Activated CD4-positive, CD25-positive, alpha-beta regulatory T cell treated with anti-CD3 and anti-CD28 coated beads, Interleukin-2, amount 50 U/mL, for 16 hours (primary cell): ENCODE measurements around the gene FMO3.

ENCODE experiments used
- DNase-seq: peaks from one replicate; pipeline ENCODE4 v3.0.0-alpha.2; 2020; ENCODE audit warnings: low read depth, low spot score

Gene FMO3

GRCh38 chr1:171116676-171117075, 26.0 kb downstream of the FMO3 start:
- DNase-seq, result no peak

DNA sequence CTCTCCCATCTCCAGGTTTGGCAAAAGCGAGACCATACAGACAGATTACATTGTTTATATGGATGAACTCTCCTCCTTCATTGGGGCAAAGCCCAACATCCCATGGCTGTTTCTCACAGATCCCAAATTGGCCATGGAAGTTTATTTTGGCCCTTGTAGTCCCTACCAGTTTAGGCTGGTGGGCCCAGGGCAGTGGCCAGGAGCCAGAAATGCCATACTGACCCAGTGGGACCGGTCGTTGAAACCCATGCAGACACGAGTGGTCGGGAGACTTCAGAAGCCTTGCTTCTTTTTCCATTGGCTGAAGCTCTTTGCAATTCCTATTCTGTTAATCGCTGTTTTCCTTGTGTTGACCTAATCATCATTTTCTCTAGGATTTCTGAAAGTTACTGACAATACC, 26.4 kb downstream of the FMO3 start:
- no peak for DNase-seq

DNA sequence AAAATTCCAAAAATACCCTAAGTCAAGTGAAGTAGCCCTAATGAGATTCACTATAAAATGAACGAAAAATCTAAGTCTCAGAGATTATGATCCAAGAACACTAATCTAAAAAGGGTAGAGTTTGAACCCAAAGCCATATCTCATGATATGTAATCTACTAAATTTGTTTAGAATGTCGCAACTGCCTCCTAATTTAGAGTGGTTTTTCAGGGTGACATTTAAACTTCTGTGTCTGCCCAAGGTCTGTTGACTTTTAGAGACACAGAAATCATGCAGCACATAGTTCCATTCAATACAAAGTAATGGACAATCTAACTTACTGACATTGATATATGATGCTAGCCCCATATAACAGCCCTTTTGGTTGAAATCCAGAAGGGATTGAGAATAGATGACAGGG, 28.9 kb downstream of the FMO3 start:
- DNase-seq, result no peak

DNA sequence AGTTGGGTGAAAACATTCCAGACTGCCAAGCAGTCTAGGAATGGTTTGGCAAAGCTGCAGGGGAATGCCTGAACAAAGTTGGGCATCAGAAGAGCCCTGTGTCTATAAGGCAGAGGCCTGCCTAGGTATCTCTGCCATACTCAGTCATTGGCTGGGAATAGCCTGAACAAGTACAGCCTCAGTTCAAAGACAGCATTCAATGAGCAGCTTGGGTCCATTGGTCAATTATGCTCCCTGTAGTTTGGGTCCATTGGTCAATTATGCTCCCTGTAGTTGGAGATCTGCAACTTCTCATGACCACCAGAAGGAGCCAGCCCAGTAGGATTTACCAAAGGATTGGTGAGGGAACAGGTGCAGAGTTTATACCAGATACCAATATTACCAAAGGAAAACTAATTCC, 31.6 kb downstream of the FMO3 start:
- no peak for DNase-seq

DNA sequence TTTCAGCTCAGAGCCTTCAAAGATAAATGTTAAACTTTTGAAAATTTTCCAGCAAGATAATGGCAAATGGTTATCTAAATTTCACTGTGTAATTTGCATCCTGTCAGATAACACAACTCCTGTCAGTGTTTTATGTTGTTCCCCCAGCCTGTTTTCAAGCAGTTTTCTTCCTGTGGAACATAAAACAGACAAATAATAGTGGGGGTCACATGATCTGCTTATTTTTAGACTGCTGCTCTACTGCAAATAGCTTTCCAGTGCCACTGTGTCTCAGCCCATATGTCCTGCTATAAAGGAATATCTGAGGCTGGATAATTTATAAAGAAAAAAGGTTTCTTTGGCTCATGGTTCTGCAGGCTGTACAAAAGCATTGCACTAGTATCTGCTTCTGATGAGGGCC, 32.2 kb downstream of the FMO3 start:
- no peak for DNase-seq

GRCh38 chr1:171126504-171126903, 35.8 kb downstream of the FMO3 start:
- no peak for DNase-seq

DNA sequence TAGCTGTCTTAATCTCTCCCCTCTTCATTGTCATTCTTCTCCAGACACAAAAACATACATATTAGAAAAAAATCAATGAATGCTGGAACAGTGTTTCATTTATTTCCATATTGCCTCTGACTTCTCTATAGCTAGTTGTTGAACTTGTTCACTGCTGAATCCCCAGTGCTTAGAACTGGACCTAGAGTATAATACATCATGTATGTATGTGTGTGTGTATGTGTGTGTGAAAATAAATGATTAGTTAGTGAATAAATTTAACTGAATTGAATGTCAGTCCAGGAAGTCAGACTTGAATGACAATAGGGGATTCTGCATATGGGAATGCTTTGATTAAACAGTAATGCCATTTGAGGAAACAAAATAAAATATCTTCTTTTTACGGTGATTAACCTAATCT, 36.4 kb downstream of the FMO3 start:
- no peak for DNase-seq

DNA sequence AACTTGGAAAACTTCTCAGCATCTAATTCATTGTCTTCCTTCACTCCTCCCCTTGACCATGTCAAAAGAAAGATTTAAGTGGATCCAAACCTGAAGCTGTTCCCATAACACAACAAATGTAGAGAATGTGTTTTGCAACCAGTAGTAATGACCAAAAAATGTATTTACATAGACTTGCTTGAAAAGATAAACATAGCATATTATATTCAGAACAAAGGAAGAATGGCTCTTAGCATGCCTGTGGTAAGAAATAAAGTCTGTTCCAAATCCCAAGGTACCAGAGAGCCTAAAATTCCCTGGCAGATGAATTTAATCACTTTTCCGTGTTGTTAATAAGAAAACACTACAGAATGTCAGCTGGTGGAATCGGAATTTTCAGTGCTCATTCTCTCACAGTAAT, 36.8 kb downstream of the FMO3 start:
- no peak for DNase-seq

DNA sequence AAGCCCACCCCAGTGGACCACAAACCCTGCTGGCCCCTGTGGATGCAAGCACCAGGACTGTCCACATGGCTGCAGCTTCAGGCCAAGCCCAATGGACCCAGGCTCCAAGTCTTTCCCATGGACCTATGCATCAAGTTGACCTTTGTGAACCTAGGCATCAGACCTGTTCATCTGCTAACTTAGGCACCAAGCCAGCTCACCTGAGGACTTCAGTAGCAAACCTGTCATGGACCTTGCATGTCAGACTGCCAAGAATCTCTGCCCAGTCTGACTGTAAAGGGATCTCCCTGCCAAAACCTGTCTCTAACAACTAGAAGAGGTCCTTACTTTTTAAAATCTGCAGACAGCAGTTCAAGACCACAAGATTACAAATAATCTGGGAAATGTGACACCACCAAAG, 37.8 kb downstream of the FMO3 start:
- no peak for DNase-seq

- DNase-seq, result no peak
Measured at GRCh38 chr1:171134204-171134923, 43.7 kb downstream of the FMO3 start.

GRCh38 chr1:171137580-171137979, 46.9 kb downstream of the FMO3 start:
- DNase-seq, result no peak

DNA sequence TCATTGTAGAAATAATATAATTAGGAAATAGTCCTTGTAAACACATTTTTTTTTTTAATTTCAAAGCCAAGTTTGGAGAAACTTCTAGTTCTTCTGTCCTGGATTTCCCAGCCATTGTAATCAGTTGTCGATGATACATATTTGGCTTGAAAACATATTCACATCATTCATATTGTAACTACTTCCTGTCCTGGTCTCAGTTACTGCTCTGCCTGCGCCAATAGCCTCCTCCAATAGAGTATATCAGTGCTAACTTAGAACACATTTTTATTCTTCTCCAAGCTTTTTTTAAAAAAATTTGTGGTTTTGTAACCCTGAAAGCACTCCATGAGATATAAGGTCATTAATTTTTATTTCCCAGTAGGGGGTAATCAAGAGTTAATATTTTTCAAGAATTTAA, 48.3 kb downstream of the FMO3 start:
- DNase-seq, result no peak

DNA sequence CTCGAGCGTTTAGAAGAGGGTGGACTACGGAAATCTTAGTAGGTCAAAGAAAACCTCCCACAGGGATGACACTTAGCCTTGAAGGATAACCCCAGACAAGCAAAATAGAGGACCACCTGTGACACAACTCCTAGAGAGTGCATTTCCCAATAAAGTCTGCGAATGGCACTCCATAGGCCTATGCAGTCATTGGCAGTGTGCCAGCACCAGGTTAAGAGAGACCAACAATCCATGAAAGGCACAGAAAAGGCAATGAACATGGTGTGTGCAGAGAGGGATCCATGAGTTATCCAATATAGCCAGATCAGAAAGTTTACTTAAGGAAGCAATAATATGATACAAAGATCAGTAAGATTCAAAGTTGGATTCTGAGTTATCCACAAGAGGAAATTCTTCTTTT, 49.2 kb downstream of the FMO3 start:
- DNase-seq, result no peak

GRCh38 chr1:171140401-171140800, 49.7 kb downstream of the FMO3 start:
- no peak for DNase-seq

- DNase-seq, result no peak
Measured at GRCh38 chr1:171140956-171141687, 50.4 kb downstream of the FMO3 start.

DNA sequence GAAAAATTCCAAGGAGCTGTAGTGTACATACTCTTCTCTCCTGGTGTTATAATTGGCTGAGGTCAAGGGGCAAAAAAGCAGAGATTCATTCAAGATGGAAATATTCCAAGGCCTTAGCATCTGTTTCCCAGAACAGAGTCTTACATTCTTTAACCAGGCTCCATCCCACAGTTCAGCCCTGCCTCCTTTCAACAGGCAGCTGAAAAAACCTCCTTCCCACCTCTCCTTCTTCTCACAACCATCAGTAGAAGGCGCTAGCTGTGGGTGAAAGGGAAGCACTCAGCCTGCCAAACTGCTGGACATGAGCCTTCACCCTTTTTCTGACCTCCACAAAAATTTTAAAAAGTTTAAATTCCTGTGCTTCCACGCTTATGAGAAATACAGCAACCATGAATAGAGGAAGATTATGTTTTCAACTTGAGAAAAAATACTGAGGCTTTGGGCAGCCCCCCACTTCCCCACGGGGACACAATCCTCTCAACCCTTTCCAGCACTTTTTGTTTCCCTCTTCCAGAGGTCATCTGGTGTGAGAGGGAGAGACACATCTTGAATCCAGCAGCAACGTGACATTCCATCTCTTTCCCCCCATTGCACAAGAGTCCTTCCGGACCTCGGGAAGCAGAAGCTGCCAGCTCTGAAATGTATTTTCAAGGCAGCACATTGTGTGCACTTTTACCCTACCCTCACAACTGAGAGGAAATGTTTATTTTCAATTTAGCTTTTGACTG, 51.1 kb downstream of the FMO3 start:
- no peak for DNase-seq

DNA sequence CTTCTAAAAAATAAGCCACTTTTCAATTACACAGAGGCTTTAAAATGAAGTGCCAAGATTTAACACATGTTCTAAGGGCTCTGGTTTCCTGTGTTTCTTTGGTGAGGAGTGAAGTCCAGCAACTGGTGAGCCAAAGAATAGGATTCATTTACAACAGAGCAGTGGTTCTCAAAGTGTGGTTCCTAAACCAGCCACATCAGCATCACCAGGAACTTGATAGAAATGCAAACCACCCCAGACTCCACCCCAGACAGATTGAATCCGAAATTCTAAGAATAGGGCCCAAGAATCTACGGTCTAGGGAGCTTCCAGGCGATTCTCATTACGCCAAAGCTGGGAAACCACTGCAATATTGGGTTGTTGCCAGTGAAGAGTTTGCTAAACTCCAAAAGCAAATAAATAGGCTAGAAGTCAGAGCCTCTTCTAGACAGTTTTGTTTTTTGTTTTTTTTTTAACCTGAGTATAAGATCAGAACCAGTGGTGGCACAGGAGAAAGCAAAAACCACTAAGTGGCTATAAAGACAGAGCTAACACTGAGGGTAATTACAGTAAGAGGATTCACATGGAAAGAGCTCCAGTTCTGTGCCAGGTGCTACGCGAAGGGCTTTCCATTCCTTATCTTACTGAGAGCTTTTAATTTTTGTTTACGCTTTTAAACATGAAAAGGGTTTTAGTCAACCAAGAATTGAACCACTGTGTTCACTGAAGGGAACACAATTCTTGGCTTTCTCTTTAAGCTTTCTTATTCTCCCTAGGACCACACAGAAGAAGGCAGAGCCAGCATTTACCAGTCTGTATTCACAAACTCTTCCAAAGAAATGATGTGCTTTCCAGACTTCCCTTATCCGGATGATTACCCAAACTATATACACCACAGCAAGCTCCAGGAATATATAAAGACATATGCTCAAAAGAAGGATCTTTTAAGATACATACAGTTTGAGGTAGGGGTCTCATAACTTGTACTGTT, 52.0 kb downstream of the FMO3 start:
- no peak for DNase-seq

GRCh38 chr1:171150156-171150555, 59.5 kb downstream of the FMO3 start:
- no peak for DNase-seq

DNA sequence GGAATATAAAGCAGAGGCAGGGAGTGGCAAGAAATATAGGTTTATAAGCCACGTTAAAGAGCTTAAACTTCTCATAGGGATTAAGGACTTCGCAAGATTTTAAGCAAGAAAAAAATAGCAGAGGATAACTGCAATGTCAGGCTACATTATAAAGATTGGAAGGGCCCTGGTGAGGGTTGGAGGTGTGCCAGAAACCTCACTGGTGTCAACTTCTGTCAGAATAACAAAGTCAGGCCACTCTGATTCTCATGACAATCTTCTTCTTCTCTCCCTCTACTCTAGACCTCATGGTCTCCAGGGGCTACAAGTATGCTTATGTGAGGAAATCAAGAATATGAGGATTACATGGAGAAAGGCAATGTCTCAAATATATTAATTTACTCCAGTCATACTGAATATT, 61.8 kb downstream of the FMO3 start:
- no peak for DNase-seq

GRCh38 chr1:171155484-171155883, 64.8 kb downstream of the FMO3 start:
- no peak for DNase-seq

- no peak for DNase-seq
Measured at GRCh38 chr1:171158096-171158495, 67.4 kb downstream of the FMO3 start.

GRCh38 chr1:171158551-171158950, 67.8 kb downstream of the FMO3 start:
- DNase-seq, result no peak
